Measurements from ENCODE around the gene LRFN3.
"Not testable (repeated sequence)": the region's sequence is repeated elsewhere in the genome, so short reads cannot be mapped to it uniquely, and the experiment has no call there.

LRFN3 gene, protein sequence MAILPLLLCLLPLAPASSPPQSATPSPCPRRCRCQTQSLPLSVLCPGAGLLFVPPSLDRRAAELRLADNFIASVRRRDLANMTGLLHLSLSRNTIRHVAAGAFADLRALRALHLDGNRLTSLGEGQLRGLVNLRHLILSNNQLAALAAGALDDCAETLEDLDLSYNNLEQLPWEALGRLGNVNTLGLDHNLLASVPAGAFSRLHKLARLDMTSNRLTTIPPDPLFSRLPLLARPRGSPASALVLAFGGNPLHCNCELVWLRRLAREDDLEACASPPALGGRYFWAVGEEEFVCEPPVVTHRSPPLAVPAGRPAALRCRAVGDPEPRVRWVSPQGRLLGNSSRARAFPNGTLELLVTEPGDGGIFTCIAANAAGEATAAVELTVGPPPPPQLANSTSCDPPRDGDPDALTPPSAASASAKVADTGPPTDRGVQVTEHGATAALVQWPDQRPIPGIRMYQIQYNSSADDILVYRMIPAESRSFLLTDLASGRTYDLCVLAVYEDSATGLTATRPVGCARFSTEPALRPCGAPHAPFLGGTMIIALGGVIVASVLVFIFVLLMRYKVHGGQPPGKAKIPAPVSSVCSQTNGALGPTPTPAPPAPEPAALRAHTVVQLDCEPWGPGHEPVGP

DNA sequence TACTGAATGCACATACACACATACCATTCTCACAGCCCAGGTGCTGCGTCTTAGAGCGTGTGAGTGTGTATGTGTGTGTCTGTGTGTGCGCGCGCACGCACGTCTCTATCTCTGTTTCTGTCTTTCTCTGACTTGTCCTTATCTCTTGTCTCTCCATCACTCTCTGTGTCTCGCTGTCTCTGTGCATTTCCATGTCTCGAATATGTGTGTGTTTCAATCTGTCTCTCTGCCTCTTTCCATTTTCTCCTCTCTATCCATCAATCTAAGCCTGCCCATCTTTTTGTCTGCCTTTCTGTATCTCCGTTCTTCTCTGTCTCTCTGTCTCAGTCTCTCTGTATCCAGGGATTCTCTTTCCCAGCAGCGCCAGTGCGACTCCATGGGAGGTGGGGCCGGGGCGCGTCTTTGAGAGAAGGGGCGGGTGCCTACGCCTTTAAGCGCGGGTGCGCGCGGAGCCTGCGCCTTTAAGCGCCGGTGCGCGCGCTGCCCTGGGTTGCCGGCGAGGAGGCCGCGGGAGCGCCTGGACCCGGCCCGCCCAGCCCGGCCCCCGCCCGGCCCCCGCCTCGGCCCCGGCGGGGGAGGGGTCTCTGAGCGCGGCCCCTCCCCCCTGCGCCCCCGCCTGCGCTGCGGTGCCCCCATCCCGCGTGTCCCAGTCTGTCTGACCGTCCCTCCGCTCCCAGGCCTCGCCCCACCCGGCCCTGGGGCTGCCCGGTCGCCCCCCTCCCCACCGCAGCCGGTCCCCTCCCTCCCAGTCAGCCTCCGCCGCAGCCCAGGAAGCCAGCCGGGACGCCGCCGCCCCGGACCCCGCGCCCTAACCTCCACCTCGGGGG, at the start of gene LRFN3:
TSS of gene LRFN3 (plus strand) at position 464 of the 827 bp plus-strand sequence. CDS start 3,052 bp downstream, outside the sequence.
- Histone ChIP-seq H3K4me1 (ENCODE audit: insufficient read depth, insufficient read length) (peaks cover 7% of the 10 kb centered on the region), H3K4me3 (ENCODE audit: insufficient read length, low read depth) (peak within 1 kb of the TSS; percentile 75), H3K9me3 (ENCODE audit: insufficient read depth, low read length) (no peaks in the 10 kb centered on the region), H3K27me3 (ENCODE audit: insufficient read depth, insufficient read length) (no peaks in the 10 kb centered on the region), H3K9ac (ENCODE audit: insufficient read length, low read depth) (peak within 1 kb of the TSS; percentile 87), H3K36me3 (ENCODE audit: insufficient read depth, insufficient read length, low read length) (peaks cover 5% of the 10 kb centered on the region)
- TF ChIP-seq YY1 (IDR thresholded peaks at IDR 0.05; ENCODE audit: insufficient read depth, insufficient read length) (no peak), SUZ12 (IDR thresholded peaks at IDR 0.05; ENCODE audit: extremely low read depth, insufficient read depth, insufficient read length) (no peak), ZNF274 (IDR thresholded peaks at IDR 0.05; ENCODE audit: low read depth, low read length) (no peak)
- peak; percentile 47 for DNase-seq (ENCODE audit: low read depth, low spot score)

DNA sequence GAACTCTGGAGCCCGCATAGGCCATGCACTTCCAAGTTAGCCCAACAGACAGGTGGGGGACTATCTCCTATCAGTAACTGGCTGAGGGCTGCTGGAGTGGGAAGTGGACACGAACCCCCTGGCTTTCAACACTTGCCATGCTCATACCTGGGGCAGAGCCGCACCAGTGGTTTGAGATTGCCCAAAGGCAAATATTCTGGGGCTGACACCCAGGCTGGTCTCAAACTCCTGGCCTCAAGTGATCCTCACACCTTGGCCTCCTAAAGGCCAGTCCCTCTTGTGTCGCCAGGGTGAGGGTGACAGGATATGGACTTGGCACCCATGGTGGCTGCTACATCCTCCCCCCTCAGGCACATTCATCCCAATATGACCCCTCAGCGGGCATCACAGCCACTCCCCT, 49.0 kb upstream of the LRFN3 start:
- Histone ChIP-seq H3K9me3 (ENCODE audit: insufficient read depth, low read length) (no peaks in the 10 kb centered on the region), H3K4me1 (ENCODE audit: insufficient read depth, insufficient read length) (no peaks in the 10 kb centered on the region), H3K9ac (ENCODE audit: insufficient read length, low read depth) (no peak overlapping the region), H3K27me3 (ENCODE audit: insufficient read depth, insufficient read length) (no peaks in the 10 kb centered on the region), H3K36me3 (ENCODE audit: insufficient read depth, insufficient read length, low read length) (peaks cover 34% of the 10 kb centered on the region), H3K4me3 (ENCODE audit: insufficient read length, low read depth) (no peak overlapping the region)
- no peak for DNase-seq (ENCODE audit: low read depth, low spot score)
- TF ChIP-seq YY1 (IDR thresholded peaks at IDR 0.05; ENCODE audit: insufficient read depth, insufficient read length) (no peak), SUZ12 (IDR thresholded peaks at IDR 0.05; ENCODE audit: extremely low read depth, insufficient read depth, insufficient read length) (no peak), ZNF274 (IDR thresholded peaks at IDR 0.05; ENCODE audit: low read depth, low read length) (no peak)

DNA sequence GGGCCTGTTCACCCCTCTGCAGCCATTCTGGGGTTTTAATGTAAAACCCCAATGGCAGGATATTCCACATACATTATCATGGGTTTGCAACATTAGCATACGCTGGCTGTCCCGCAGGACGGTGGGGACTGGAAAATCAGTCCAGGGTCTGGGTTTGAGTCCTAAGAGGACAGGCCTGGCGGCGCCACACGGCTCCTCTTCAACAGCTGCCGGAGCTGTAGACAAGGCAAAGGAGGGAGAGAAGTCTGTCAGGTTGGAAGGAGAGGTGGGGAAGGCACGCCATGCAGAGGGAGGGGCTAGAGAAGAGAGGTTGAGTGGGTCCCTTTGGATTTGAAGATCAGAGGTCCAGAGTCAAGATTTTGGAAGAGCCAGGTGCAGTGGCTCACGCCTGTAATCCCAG, 47.8 kb upstream of the LRFN3 start:
- H3K36me3 ChIP-seq (ENCODE audit: insufficient read depth, insufficient read length, low read length), result peaks cover 40% of the 10 kb centered on the region

DNA sequence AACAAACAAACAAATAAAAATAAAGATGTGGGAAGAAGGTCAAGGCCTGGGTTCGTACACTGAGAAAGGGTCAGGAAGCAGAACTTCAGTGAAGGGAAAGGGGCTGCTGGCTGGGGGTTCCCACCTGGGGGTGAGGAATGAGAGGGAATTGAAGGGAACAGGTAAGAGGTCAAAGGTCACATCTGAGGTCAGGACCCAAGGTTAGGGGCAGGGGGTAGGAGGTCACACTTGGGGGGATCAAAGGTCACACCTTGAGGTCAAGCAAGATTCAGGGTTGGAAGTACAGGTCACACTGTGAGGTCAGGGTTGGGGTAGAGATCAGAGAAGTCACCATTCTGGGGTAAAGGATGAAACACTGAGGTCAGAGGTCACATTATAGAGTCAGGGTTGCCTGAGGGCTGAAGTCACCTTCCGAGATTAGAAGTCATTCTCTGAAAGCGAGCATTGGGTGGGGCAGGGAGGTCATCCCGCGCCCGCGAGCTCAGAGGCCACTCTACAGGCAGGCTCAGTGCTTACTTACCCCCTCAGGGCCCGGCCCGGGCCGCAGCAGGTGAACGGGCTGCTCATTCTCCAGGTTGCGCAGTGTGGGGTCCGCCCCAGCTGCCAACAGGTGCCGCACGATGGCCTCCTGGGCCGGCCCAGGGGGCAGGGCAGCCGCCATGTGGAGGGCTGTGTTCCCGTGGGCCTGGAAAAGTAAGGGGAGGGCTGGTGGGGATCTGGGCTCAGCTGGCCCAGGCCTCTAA, 46.6 kb upstream of the LRFN3 start:
- H3K4me1 ChIP-seq (ENCODE audit: insufficient read depth, insufficient read length), result no peaks in the 10 kb centered on the region
- no peak for DNase-seq (ENCODE audit: low read depth, low spot score)
- no peak for TF ChIP-seq YY1 (IDR thresholded peaks at IDR 0.05; ENCODE audit: insufficient read depth, insufficient read length)
- TF ChIP-seq ZNF274 (IDR thresholded peaks at IDR 0.05; ENCODE audit: low read depth, low read length), result no peak
- TF ChIP-seq SUZ12 (IDR thresholded peaks at IDR 0.05; ENCODE audit: extremely low read depth, insufficient read depth, insufficient read length), result no peak
- H3K27me3 ChIP-seq (ENCODE audit: insufficient read depth, insufficient read length), result no peaks in the 10 kb centered on the region
- H3K36me3 ChIP-seq (ENCODE audit: insufficient read depth, insufficient read length, low read length), result peaks cover 49% of the 10 kb centered on the region
- no peak overlapping the region for H3K9ac ChIP-seq (ENCODE audit: insufficient read length, low read depth)
- no peaks in the 10 kb centered on the region for H3K9me3 ChIP-seq (ENCODE audit: insufficient read depth, low read length)
- no peak overlapping the region for H3K4me3 ChIP-seq (ENCODE audit: insufficient read length, low read depth)

More for the DNA sequence above, 47.8 kb upstream of the LRFN3 start:
- DNase-seq (ENCODE audit: low read depth, low spot score), result no peak
- Histone ChIP-seq H3K4me1 (ENCODE audit: insufficient read depth, insufficient read length) (no peaks in the 10 kb centered on the region), H3K9ac (ENCODE audit: insufficient read length, low read depth) (no peak overlapping the region), H3K4me3 (ENCODE audit: insufficient read length, low read depth) (no peak overlapping the region), H3K9me3 (ENCODE audit: insufficient read depth, low read length) (no peaks in the 10 kb centered on the region), H3K27me3 (ENCODE audit: insufficient read depth, insufficient read length) (no peaks in the 10 kb centered on the region)
- TF ChIP-seq SUZ12 (IDR thresholded peaks at IDR 0.05; ENCODE audit: extremely low read depth, insufficient read depth, insufficient read length), result no peak
- no peak for TF ChIP-seq ZNF274 (IDR thresholded peaks at IDR 0.05; ENCODE audit: low read depth, low read length)
- TF ChIP-seq YY1 (IDR thresholded peaks at IDR 0.05; ENCODE audit: insufficient read depth, insufficient read length), result no peak

- Histone ChIP-seq H3K36me3 (ENCODE audit: insufficient read depth, insufficient read length, low read length) (peaks cover 50% of the 10 kb centered on the region), H3K4me1 (ENCODE audit: insufficient read depth, insufficient read length) (no peaks in the 10 kb centered on the region), H3K9me3 (ENCODE audit: insufficient read depth, low read length) (no peaks in the 10 kb centered on the region), H3K4me3 (ENCODE audit: insufficient read length, low read depth) (no peak overlapping the region), H3K27me3 (ENCODE audit: insufficient read depth, insufficient read length) (no peaks in the 10 kb centered on the region), H3K9ac (ENCODE audit: insufficient read length, low read depth) (no peak overlapping the region)
- TF ChIP-seq ZNF274 (IDR thresholded peaks at IDR 0.05; ENCODE audit: low read depth, low read length) (no peak), SUZ12 (IDR thresholded peaks at IDR 0.05; ENCODE audit: extremely low read depth, insufficient read depth, insufficient read length) (no peak), YY1 (IDR thresholded peaks at IDR 0.05; ENCODE audit: insufficient read depth, insufficient read length) (no peak)
- DNase-seq (ENCODE audit: low read depth, low spot score), result no peak
Measured at GRCh38 chr19:35890113-35890650, 46.0 kb upstream of the LRFN3 start.

DNA sequence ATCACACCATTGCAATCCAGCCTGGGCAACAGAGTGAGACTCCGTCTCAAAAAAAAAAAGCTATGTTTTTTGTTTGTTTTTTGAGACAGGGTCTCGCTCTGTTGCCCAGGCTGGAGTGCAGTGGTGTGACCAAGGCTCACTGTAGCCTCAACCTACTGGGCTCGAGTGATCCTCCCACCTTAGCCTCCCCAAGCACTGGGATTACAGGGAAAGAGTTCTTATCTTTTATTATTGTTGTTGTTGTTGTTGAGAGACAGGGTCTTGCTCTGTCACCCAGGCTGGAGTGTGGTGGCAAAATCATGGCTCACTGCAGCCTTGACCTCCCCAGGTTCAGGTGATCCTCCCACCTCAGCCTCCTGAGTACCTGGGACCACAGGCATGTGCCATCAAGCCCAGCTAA, 44.4 kb upstream of the LRFN3 start:
- H3K9ac ChIP-seq (ENCODE audit: insufficient read length, low read depth); H3K27me3 ChIP-seq (ENCODE audit: insufficient read depth, insufficient read length); DNase-seq (ENCODE audit: low read depth, low spot score); H3K9me3 ChIP-seq (ENCODE audit: insufficient read depth, low read length); H3K4me3 ChIP-seq (ENCODE audit: insufficient read length, low read depth); H3K4me1 ChIP-seq (ENCODE audit: insufficient read depth, insufficient read length): not testable (repeated sequence)
- peaks cover 55% of the 10 kb centered on the region for H3K36me3 ChIP-seq (ENCODE audit: insufficient read depth, insufficient read length, low read length)
